Fibroblast of the conjunctiva (primary cell): ENCODE data around the gene SPINT1.

ENCODE experiments used
- DNase-seq: peaks from one replicate; pipeline ENCODE4 v3.0.0-alpha.2; 2010; ENCODE audit warnings: low read depth

The SPINT1 gene

DNA sequence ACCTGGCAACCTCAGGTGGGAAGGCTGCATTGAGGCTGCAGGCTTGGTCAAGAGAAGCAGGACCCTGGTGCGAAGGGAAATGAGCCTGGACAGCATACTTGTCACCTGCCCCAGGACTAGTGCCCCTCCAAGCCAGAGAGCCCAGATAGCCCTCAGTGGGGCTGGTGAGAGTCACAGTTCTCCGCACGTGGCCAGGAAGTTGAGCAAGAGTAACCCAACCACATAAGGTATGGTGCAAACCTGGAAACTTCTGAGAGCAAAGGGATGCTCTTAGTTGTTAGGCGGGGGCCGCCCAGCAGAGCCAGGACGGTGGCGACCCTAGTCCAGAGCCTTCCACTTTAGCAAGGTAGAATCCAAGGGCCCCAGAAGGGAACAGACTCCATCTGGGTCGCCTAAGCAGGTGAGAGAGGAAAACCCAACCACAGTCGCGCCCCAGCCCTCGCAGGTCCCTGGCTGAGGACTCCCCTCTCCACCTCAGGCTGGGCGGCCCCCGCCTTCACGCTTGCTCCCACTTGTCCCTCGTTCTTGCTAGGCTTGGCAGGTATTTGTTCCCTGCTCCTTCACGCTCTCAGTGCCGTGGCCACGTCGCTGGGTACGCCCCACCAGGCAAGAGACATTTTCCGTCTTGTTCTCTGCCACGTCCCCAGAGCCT is 49.3 kb downstream of the SPINT1 start:
- DNase-seq, result no peak

DNA sequence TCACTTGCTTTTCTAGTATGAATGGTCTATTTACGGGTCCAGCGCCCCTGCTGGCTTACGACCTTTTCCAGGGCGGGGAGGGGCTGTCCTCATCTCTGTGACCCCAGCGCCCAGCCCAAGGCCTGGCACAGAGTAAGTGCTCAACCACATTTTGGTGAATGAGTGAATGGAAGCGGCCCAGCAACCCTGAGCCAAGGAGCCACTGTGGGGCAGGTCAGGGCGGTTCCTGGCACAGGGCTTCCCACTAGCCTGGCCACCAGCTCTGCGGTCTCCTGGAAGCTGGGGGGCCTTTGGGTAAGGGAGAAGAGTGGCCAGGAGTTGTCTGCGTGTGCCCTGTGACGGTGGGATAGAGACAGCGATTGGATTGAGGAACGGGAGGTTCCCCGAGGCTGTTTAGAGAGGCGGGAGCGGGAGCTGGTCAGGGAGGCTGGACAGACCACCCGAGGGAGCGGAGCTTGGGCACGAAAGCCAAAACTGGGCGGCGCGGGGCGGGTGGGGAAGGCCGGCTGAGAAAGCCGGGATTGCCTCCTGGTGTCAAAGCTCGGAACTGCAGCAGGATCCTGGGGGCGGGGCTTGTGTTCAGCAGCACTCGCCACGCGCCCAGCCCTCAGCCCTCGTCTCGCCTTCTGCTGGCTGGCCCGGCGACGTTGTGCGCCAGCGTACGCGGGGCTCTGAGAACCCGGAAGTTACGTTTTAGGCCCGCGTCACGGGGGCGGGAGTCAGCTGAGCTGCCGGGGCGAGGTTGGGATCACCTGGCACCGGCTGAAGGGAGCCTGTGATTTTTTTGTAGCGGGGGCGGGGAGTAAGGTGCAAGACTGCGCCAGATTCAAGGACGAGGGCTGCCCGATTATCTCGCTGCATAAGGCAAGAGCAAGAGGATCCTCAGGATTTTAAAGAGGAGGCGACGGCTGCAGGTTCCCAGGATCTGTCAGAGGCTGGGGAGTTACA is 50.2 kb downstream of the SPINT1 start, which contains the start of gene VPS18:
Gene VPS18 (plus strand): TSS at position 718 of the 948 bp plus-strand sequence. CDS start 319 bp downstream, outside the sequence.
- peak; percentile 94 for DNase-seq

DNA sequence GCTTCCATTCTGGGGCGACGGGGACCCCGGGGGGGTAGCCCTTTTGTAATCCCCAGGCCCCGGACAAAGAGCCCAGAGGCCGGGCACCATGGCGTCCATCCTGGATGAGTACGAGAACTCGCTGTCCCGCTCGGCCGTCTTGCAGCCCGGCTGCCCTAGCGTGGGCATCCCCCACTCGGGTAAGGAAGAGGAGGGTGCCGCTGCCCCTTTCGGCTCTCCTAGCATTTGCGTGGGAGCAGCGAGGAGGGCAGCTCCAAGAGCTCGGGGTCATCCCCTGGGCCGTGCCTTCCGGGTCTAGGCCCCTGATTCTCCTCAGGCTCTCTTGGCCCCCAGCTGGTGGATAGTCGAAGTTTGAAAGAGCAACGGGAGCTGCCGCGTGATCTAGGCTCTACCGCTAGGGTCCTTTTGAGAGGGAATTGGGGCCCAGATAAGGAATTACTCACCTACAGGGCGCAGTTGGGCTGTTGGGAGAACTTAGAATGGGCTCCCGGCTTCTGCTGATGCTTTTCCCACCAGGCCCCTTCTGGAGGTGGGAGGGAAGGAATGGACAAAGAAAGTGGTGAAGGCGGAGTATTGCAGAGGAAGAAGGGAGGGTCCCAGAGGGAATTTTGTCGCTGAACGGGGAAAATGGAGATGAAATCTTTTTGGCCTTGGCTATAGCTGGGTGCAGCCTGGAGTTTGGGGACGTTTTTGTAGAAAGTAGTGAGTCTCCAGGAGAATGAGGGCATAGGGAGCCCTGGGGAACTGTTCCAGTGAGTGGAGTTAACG is 51.0 kb downstream of the SPINT1 start:
- DNase-seq, result peak; percentile 31

DNA sequence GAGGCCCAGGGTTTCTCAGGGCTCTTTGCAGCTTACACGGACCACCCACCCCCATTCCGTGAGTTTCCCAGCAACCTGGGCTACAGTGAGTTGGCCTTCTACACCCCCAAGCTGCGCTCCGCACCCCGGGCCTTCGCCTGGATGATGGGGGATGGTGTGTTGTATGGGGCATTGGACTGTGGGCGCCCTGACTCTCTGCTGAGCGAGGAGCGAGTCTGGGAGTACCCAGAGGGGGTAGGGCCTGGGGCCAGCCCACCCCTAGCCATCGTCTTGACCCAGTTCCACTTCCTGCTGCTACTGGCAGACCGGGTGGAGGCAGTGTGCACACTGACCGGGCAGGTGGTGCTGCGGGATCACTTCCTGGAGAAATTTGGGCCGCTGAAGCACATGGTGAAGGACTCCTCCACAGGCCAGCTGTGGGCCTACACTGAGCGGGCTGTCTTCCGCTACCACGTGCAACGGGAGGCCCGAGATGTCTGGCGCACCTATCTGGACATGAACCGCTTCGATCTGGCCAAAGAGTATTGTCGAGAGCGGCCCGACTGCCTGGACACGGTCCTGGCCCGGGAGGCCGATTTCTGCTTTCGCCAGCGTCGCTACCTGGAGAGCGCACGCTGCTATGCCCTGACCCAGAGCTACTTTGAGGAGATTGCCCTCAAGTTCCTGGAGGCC is 55.8 kb downstream of the SPINT1 start:
- no peak for DNase-seq

DNA sequence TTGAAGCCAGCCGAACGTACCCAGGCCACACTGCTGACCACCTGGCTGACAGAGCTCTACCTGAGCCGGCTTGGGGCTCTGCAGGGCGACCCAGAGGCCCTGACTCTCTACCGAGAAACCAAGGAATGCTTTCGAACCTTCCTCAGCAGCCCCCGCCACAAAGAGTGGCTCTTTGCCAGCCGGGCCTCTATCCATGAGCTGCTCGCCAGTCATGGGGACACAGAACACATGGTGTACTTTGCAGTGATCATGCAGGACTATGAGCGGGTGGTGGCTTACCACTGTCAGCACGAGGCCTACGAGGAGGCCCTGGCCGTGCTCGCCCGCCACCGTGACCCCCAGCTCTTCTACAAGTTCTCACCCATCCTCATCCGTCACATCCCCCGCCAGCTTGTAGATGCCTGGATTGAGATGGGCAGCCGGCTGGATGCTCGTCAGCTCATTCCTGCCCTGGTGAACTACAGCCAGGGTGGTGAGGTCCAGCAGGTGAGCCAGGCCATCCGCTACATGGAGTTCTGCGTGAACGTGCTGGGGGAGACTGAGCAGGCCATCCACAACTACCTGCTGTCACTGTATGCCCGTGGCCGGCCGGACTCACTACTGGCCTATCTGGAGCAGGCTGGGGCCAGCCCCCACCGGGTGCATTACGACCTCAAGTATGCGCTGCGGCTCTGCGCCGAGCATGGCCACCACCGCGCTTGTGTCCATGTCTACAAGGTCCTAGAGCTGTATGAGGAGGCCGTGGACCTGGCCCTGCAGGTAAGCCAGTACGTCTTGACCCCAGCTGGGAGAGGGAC is 56.6 kb downstream of the SPINT1 start:
- DNase-seq, result no peak

DNA sequence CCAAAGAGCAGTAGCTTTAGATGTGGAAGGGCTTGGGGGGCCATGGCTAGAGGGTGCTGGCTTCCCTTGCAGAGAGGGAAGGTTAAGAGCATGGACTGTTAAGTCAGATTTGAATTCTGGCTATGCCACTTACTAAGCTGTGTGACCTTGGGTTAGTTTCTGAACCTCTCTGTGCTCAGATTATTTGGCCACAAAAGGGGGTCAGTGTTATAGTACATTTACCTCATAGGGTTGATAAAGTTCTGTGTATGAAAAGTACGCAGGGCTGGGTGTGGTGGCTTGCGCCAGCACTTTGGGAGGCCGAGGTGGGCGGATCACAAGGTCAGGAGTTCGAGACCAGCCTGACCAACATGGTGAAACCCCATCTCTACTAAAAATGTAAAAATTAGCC is 57.2 kb downstream of the SPINT1 start:
- no peak for DNase-seq

DNA sequence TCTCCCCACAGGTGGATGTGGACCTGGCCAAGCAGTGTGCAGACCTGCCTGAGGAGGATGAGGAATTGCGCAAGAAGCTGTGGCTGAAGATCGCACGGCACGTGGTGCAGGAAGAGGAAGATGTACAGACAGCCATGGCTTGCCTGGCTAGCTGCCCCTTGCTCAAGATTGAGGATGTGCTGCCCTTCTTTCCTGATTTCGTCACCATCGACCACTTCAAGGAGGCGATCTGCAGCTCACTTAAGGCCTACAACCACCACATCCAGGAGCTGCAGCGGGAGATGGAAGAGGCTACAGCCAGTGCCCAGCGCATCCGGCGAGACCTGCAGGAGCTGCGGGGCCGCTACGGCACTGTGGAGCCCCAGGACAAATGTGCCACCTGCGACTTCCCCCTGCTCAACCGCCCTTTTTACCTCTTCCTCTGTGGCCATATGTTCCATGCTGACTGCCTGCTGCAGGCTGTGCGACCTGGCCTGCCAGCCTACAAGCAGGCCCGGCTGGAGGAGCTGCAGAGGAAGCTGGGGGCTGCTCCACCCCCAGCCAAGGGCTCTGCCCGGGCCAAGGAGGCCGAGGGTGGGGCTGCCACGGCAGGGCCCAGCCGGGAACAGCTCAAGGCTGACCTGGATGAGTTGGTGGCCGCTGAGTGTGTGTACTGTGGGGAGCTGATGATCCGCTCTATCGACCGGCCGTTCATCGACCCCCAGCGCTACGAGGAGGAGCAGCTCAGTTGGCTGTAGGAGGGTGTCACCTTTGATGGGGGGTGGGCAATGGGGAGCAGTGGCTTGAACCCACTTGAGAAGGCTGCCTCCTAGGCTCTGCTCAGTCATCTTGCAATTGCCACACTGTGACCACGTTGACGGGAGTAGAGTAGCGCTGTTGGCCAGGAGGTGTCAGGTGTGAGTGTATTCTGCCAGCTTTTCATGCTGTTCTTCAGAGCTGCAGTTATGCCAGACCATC is 59.0 kb downstream of the SPINT1 start:
- DNase-seq, result no peak

DNA sequence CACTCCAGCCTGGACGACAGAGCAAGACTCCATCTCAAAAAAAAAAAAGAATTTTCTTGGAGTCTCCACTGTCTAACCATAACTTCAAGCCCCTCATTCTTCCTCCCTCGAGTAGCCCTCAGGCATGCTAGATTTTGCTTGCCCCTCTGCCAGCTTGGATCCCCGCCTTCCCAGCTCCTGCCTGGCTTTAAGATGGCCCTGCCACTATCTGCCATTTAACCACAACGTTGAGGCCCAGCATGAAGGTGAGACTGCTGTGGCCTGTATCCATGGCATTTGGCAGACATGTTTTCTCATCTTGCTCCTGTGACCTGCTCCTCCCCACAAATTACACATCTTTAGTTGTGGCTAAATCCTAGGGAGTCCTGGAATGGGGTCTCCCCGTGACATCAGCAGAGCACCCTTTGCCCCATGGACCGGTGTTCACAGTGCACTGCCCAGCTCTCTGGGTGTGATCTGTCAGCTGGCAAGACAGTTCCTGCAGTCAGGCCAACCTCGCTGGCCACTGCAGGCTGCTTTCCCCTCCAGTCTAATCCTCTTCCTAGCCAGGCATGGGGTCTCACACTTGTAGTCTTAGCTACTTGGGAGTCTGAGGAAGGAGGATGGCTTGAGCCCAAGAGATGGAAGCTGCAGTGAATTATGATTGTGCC is 60.8 kb downstream of the SPINT1 start:
- DNase-seq, result no peak

DNA sequence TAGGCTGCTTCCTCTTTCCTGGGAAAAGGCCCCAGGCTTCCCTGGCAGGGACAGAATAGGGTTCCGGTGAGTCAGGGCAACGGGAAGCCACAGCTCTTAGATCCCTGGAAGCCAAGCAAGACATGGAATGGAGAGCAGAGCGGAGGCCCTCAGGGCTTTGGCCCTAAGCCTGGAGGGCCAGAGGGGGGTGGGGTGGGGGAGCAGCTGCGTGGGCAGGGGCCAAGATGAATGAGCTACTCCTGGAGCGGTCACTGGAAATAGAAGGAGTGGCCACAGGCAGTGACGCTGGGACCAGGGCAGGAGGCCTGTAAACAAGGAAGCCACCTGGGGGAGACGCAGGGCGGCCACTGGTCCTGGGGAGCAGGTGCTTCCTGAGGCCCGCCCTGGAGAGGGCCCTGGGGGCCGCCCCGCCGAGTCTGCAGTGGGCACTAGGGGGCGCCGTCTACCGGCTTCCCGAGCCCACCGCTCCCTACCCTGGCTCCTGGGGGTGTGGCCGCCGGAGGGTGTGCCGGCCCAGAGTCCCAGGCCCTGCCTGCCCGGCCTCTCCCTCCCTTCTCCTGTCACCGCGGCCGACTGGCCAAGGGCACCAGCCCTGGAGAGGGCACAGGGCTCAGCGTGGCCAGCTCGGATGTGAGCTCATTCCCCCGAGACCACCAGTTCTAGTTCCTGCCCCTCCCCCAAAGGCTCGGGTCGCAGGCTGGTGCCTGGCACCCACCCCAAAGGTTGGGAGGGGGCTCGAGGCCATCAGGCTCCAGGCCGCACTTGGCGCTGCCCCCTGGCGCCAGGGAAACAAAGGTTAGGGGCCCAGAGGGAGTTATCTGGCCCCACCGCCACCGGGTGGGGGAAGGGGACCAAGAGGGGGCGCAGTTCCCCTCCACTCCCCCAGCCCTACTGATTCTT is 62.5 kb downstream of the SPINT1 start:
- DNase-seq, result peak; percentile 78

DNA sequence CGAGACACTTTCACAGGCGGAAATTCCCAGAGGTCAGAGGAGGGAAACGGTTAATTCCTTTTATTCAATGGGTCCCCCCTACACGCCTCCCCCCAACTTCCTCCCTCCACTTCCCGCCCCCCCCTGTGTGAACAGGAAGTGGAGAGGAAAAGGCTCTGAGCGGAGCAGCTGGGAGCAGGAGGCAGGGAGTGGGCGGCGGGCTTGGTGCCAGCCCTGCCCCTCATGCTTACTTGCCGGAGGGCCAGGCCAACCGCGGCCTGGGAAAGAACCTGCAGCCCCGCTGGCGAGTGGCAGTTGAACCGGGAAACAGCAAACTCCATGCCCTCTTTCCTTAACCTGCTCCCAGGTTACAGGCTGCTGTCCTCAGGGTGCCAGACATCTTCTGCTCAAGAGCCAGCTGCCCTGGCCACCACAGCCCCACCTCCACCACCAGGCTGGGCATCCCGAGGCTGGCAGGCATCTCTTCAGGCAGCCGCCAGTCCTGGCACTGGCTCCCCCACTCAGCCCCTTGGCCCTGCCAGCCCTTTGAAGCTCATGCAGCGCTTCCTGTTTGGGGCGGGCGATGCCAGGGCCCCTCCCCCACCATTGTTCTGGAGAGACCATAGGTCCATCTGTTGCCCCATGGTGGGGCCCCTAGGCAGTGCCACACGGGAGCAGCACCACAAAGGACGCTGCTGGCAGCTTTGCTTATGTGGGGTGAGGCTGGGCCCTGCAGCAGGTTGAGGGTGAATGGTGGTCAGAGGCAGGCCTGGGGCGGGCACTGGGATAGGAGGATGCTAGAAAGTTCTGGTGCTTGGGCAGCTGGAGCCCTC is 63.3 kb downstream of the SPINT1 start:
- DNase-seq, result no peak
